OCI-LY3 (cell line): Measurements from ENCODE around the gene TMEFF2.

Experiments
- CTCF ChIP-seq: fragments of 200-600, 300-600 bp; sonication (generic); IDR thresholded peaks from 2 replicates; pipeline ENCODE4 v1.5.1; 2014; ENCODE audit warnings: antibody characterized with exemption, low read length, low read depth
- EZH2phosphoT487 ChIP-seq: fragments of 200-600 bp; shearing (Covaris generic); IDR thresholded peaks from 2 replicates; pipeline ENCODE4 v1.6.1; 2018; ENCODE audit warnings: antibody characterized with exemption, mixed run types, low read depth

DNA sequence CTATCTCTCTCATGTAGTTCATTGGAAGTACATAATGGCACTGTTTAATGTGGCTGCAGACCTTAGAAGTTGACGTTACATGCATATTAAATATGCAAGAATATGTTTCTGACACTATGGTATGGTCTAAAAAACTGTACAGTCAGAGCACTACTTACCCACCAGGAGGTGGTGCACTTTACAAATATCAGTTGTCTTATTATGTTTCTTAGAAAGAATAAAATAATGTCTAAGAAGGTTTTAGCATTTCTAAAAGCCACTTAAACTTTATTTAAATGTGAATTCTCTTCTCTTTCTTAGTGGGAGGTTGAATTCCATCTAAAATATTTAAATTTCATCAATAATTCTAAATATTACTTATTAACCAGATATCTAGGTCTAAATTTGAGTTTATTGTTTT lies 4.3 kb downstream of the TMEFF2 start:
- TF ChIP-seq CTCF (peak; percentile 70), EZH2phosphoT487 (no peak)
